MCF 10A (cell line): Measurements from ENCODE around the gene YBX2. TPM values are rescaled to one million over a fixed set of nuclear protein-coding genes. Genes with fewer than 3 reads are reported as not detected.

Experiments used
- BruUV-seq: library from RNA; stranded (reverse); fragments of 400-500 nt; replicated peaks from 2 replicates; lab custom pipeline; 2021; lab: Mats Ljungman, UMichigan
- CTCF ChIA-PET: fragments of 300-600 bp; sonication (Branson Sonifier 250); formaldehyde crosslinking; extraction: SDS; loops from one replicate; lab custom pipeline; 2021; ENCODE audit warnings: antibody characterized with exemption, inconsistent platforms; lab: Yijun Ruan, JAX
- POLR2A ChIA-PET: fragments of 300-600, 350-650 bp; sonication (Branson Sonifier 250); formaldehyde crosslinking; extraction: SDS; loops from one replicate; lab custom pipeline; 2020; ENCODE audit warnings: antibody characterized with exemption, inconsistent platforms; lab: Yijun Ruan, JAX
- DNase-seq: peaks from one replicate; pipeline ENCODE4 v3.0.0-alpha.2; 2018; ENCODE audit not compliant: unreplicated experiment
- H3K27ac Mint-ChIP-seq: one replicate; pipeline ENCODE4 v1.8.0; 2022; ENCODE audit warnings: mild to moderate bottlenecking, low read depth, mixed read lengths; ENCODE audit not compliant: unreplicated experiment
- H3K27me3 Mint-ChIP-seq: one replicate; pipeline ENCODE4 v1.8.0; 2022; ENCODE audit warnings: mixed read lengths; ENCODE audit not compliant: insufficient read depth, unreplicated experiment
- H3K36me3 Mint-ChIP-seq: one replicate; pipeline ENCODE4 v1.8.0; 2022; ENCODE audit warnings: mild to moderate bottlenecking, moderate library complexity, mixed read lengths; ENCODE audit not compliant: insufficient read depth, unreplicated experiment
- H3K4me1 Mint-ChIP-seq: one replicate; pipeline ENCODE4 v1.8.0; 2022; ENCODE audit warnings: mixed read lengths; ENCODE audit not compliant: insufficient read depth, unreplicated experiment
- H3K4me3 Mint-ChIP-seq: one replicate; pipeline ENCODE4 v1.8.0; 2022; ENCODE audit warnings: mild to moderate bottlenecking, moderate library complexity, mixed read lengths; ENCODE audit not compliant: unreplicated experiment
- H3K9me3 Mint-ChIP-seq: one replicate; pipeline ENCODE4 v1.8.0; 2022; ENCODE audit warnings: mixed read lengths; ENCODE audit not compliant: unreplicated experiment
- CTCF ChIP-seq: fragments of 200-600 bp; IDR thresholded peaks from one replicate; pipeline ENCODE4 v1.8.0; 2022; ENCODE audit warnings: antibody characterized with exemption, mild to moderate bottlenecking; ENCODE audit not compliant: unreplicated experiment
- intact Hi-C: fragments of 100-400 bp; cut with micrococcal nuclease; formaldehyde crosslinking; loops from 2 replicates; pipeline ENCODE4 v1.14.1; 2022
- total RNA-seq: library from RNA; stranded (reverse); gene quantifications from 2 replicates; pipeline ENCODE4 v1.2.3, GENCODE V29; 2022

YBX2 gene
- total RNA-seq, 1 experiment from 2014 or later = 0.40 TPM

DNA sequence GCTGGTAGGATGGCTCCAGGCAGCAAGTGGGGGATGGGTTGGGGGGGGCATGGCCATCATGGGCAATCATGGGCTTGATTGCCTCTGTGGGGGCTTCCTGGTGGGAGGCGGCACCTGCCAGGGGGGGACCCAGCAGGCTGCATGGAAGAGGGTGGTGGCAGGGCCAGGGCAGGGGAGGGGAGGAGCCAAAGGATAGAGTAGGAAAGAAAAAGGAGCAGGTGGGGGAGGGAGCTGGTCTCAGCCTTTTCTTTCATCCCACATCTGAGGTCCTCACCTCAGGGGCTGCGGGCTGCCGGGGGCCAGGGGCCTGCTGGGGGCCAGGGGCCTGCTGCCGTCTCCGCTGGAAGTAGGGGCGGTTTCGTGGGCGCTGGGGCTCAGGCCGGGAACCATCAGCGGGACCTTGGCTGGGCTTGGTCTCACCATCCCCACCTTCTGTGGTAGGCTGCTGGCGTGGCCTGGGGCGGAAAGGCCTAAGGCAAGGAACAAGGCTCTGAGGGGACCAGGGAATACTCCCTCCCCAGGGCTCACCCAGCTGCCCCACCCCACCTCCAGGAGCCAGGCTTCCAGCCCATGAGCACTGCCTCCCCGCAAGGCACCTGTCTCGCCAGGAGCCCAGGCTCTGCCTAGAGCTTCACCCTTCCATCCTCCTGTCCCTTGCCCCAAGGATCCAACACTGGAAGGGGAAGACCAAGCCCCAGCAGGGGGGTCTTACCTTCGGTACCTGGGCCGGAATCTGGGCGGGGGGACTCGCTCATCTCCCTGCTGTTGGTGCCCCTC is 5.0 kb downstream of the YBX2 start:
- H3K36me3 Mint-ChIP-seq = no peaks in the 10 kb centered on the region
- peaks cover 11% of the 10 kb centered on the region for H3K4me1 Mint-ChIP-seq
- H3K9me3 Mint-ChIP-seq = no peaks in the 10 kb centered on the region
- H3K27ac Mint-ChIP-seq = no peak overlapping the region
- TF ChIP-seq CTCF = no peak
- ChIA-PET CTCF (interaction anchor here (0.7 kb wide), 1 partner anchor 9 kb away, joined by 3 read pairs; no protein-coding TSS in a partner anchor), POLR2A (no interaction called here)
- peaks cover 22% of the 10 kb centered on the region for H3K27me3 Mint-ChIP-seq
- H3K4me3 Mint-ChIP-seq = no peak overlapping the region
- no peak for DNase-seq
- BruUV-seq = no TSS peak
- intact Hi-C loops = no loop called here

GRCh38 chr17:7285679-7286078 is 8.8 kb downstream of the YBX2 start:
- no peak for TF ChIP-seq CTCF
- peaks cover 22% of the 10 kb centered on the region for H3K27me3 Mint-ChIP-seq
- ChIA-PET POLR2A (interaction anchor here (0.5 to 1.3 kb wide), 3 partner anchors 10 to 66 kb away, joined by 3 to 4 read pairs (median 3); no protein-coding TSS in a partner anchor), CTCF (interaction anchor here (0.7 to 2.9 kb wide), 2 partner anchors 11 to 15 kb away, joined by 3 to 15 read pairs; no protein-coding TSS in a partner anchor)
- H3K4me3 Mint-ChIP-seq = no peak overlapping the region
- H3K27ac Mint-ChIP-seq = no peak overlapping the region
- no TSS peak for BruUV-seq
- no peaks in the 10 kb centered on the region for H3K36me3 Mint-ChIP-seq
- intact Hi-C loops = no loop called here
- H3K4me1 Mint-ChIP-seq = no peaks in the 10 kb centered on the region
- no peaks in the 10 kb centered on the region for H3K9me3 Mint-ChIP-seq
- no peak for DNase-seq

GRCh38 chr17:7284911-7285310 is 9.5 kb downstream of the YBX2 start:
- Mint-ChIP-seq H3K9me3 (no peaks in the 10 kb centered on the region), H3K36me3 (no peaks in the 10 kb centered on the region), H3K4me1 (peaks cover 6% of the 10 kb centered on the region), H3K27ac (no peak overlapping the region), H3K4me3 (no peak overlapping the region), H3K27me3 (peaks cover 22% of the 10 kb centered on the region)
- no TSS peak for BruUV-seq
- POLR2A ChIA-PET = interaction anchor here (1.1 to 1.3 kb wide), 2 partner anchors 11 to 18 kb away, joined by 3 to 4 read pairs; no protein-coding TSS in a partner anchor
- no peak for DNase-seq
- intact Hi-C loops = no loop called here
- TF ChIP-seq CTCF = no peak
- CTCF ChIA-PET = interaction anchor here (2.9 kb wide), 1 partner anchor 11 kb away, joined by 15 read pairs; no protein-coding TSS in a partner anchor

DNA sequence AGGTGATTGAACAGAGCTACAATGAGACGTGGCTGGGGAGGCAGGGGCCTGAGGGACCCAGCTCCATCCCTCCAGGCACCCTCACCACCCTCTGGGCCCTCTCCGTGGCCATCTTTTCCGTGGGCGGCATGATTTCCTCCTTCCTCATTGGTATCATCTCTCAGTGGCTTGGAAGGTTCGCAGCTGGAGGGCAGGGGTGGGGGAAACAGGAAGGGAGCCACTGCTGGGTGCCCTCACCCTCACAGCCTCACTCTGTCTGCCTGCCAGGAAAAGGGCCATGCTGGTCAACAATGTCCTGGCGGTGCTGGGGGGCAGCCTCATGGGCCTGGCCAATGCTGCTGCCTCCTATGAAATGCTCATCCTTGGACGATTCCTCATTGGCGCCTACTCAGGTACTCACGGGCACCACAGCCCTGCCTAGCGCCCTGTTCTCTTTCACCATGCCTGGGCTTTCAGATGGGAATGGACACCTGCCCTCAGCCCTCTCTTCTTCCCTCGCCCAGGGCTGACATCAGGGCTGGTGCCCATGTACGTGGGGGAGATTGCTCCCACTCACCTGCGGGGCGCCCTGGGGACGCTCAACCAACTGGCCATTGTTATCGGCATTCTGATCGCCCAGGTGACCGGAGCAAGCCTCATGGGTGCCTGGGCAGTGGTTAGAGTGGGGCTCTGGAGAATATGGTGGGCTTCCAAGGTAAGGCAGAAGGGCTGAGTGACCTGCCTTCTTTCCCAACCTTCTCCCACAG is 10.8 kb downstream of the YBX2 start:
- BruUV-seq = no TSS peak
- H3K4me3 Mint-ChIP-seq = no peak overlapping the region
- peaks cover 20% of the 10 kb centered on the region for H3K27me3 Mint-ChIP-seq
- intact Hi-C loops = no loop called here
- H3K36me3 Mint-ChIP-seq = no peaks in the 10 kb centered on the region
- no peak overlapping the region for H3K27ac Mint-ChIP-seq
- peaks cover 6% of the 10 kb centered on the region for H3K4me1 Mint-ChIP-seq
- DNase-seq = no peak
- H3K9me3 Mint-ChIP-seq = no peaks in the 10 kb centered on the region
- POLR2A ChIA-PET = interaction anchor here (1.2 kb wide), 1 partner anchor 9 kb away, joined by 4 read pairs; no protein-coding TSS in a partner anchor
- TF ChIP-seq CTCF = no peak
- CTCF ChIA-PET = interaction anchor here (2.9 to 5.2 kb wide), 2 partner anchors 13 kb away, joined by 15 to 65 read pairs; no protein-coding TSS in a partner anchor
